Measurements from ENCODE around the gene ZNF618. TPM values are rescaled to one million over a fixed set of nuclear protein-coding genes. Genes with fewer than 3 reads are reported as not detected.
A peak's percentile ranks its signal among the peaks of the same experiment; 100 is the strongest.
"Not testable (repeated sequence)": the region's sequence is repeated elsewhere in the genome, so short reads cannot be mapped to it uniquely, and the experiment has no call there.

ZNF618 gene
- total RNA-seq, 2 experiments from 2014 or later: 0.22 to 0.27 TPM

GRCh38 chr9:114082017-114082762 is 206.1 kb downstream of the ZNF618 start:
- TF ChIP-seq CTCF (IDR thresholded peaks at IDR 0.05): peak; percentile 81
- Mint-ChIP-seq H3K27me3 (no peaks in the 10 kb centered on the region), H3K4me3 (no peak overlapping the region), H3K4me1 (ENCODE audit: low read depth) (no peaks in the 10 kb centered on the region), H3K9me3 (no peaks in the 10 kb centered on the region), H3K27ac (no peak overlapping the region), H3K36me3 (ENCODE audit: low read depth) (no peaks in the 10 kb centered on the region)
- ATAC-seq (peak; percentile 93), DNase-seq (peak; percentile 91)
- CTCF ChIA-PET: interaction anchor here (0.5 to 5.3 kb wide), 34 partner anchors 9 to 321 kb away, joined by 3 to 58 read pairs (median 4); partner anchors contain the start of genes COL27A1 and KIF12
- intact Hi-C loops (cut with micrococcal nuclease): loop anchor here (5.0 kb wide), 1 partner anchor 210 kb away; no protein-coding TSS in a partner anchor
- POLR2A ChIA-PET: no interaction called here

- TF ChIP-seq CTCF (IDR thresholded peaks at IDR 0.05): peak; percentile 26
- DNase-seq; ATAC-seq; H3K4me1 Mint-ChIP-seq (ENCODE audit: low read depth); H3K36me3 Mint-ChIP-seq (ENCODE audit: low read depth); H3K4me3 Mint-ChIP-seq; H3K27me3 Mint-ChIP-seq; H3K27ac Mint-ChIP-seq; H3K9me3 Mint-ChIP-seq: not testable (repeated sequence)
- ChIA-PET CTCF (interaction anchor here (0.7 to 5.3 kb wide), 31 partner anchors 10 to 320 kb away, joined by 3 to 58 read pairs (median 4); partner anchors contain the start of genes COL27A1 and KIF12), POLR2A (interaction anchor here (0.8 kb wide), 1 partner anchor 98 kb away, joined by 3 read pairs; no protein-coding TSS in a partner anchor)
- intact Hi-C loops (cut with micrococcal nuclease): loop anchor here (5.0 kb wide), 1 partner anchor 209 kb away; no protein-coding TSS in a partner anchor
Observed at GRCh38 chr9:114082763-114083412, 206.8 kb downstream of the ZNF618 start.

GRCh38 chr9:114083666-114084065 is 207.6 kb downstream of the ZNF618 start:
- DNase-seq (no peak), ATAC-seq (no peak)
- no peak overlapping the region for H3K4me3 Mint-ChIP-seq
- H3K27me3 Mint-ChIP-seq: no peaks in the 10 kb centered on the region
- no peak overlapping the region for H3K27ac Mint-ChIP-seq
- intact Hi-C loops (cut with micrococcal nuclease): loop anchor here (5.0 kb wide), 1 partner anchor 209 kb away; no protein-coding TSS in a partner anchor
- TF ChIP-seq CTCF (IDR thresholded peaks at IDR 0.05): no peak
- H3K9me3 Mint-ChIP-seq: no peaks in the 10 kb centered on the region
- H3K4me1 Mint-ChIP-seq (ENCODE audit: low read depth): no peaks in the 10 kb centered on the region
- ChIA-PET POLR2A (interaction anchor here (0.8 kb wide), 1 partner anchor 97 kb away, joined by 3 read pairs; no protein-coding TSS in a partner anchor), CTCF (interaction anchor here (1.2 to 5.3 kb wide), 15 partner anchors 11 to 230 kb away, joined by 3 to 58 read pairs (median 7); partner anchors contain the start of genes COL27A1 and KIF12)
- no peaks in the 10 kb centered on the region for H3K36me3 Mint-ChIP-seq (ENCODE audit: low read depth)

GRCh38 chr9:114084282-114085073 is 208.4 kb downstream of the ZNF618 start:
- intact Hi-C loops (cut with micrococcal nuclease): loop anchor here (5.0 kb wide), 1 partner anchor 208 kb away; no protein-coding TSS in a partner anchor
- no peak for TF ChIP-seq CTCF (IDR thresholded peaks at IDR 0.05)
- Mint-ChIP-seq H3K27ac (no peak overlapping the region), H3K9me3 (no peaks in the 10 kb centered on the region), H3K4me3 (no peak overlapping the region), H3K36me3 (ENCODE audit: low read depth) (no peaks in the 10 kb centered on the region), H3K4me1 (ENCODE audit: low read depth) (no peaks in the 10 kb centered on the region), H3K27me3 (no peaks in the 10 kb centered on the region)
- ChIA-PET POLR2A (no interaction called here), CTCF (interaction anchor here (1.2 to 5.3 kb wide), 8 partner anchors 10 to 224 kb away, joined by 3 to 58 read pairs (median 6); partner anchors contain the start of gene COL27A1)
- no peak for ATAC-seq
- no peak for DNase-seq
